Ascending aorta (tissue), 2 donors: Measurements from ENCODE around the gene ASAP2. TPM values are rescaled to one million over a fixed set of nuclear protein-coding genes. Genes with fewer than 3 reads are reported as not detected.

Experiments
- DNase-seq, 2 donors: peaks; one replicate each; pipeline ENCODE4 v3.0.0-alpha.2; 2019; ENCODE audit warnings: low spot score in 2 of 2
- H3K27ac ChIP-seq, 2 donors: fragments of 200-600 bp; sonication (generic); one replicate each; pipeline ENCODE4 v1.5.1; 2016 to 2017; ENCODE audit warnings: mild to moderate bottlenecking in 1 of 2
- H3K27me3 ChIP-seq: fragments of 200-600 bp; sonication (generic); one replicate; pipeline ENCODE4 v1.5.1; 2017
- H3K36me3 ChIP-seq, 2 donors: fragments of 200-600 bp; sonication (generic); one replicate each; pipeline ENCODE4 v1.5.1; 2016
- H3K4me1 ChIP-seq, 2 donors: fragments of 200-600 bp; sonication (generic); one replicate each; pipeline ENCODE4 v1.5.1; 2016 to 2017; ENCODE audit warnings: mild to moderate bottlenecking in 1 of 2
- H3K4me3 ChIP-seq, 2 donors: fragments of 200-600 bp; sonication (generic); one replicate each; pipeline ENCODE4 v1.5.1; 2016 to 2017; ENCODE audit warnings: mild to moderate bottlenecking in 1 of 2
- H3K9me3 ChIP-seq, 2 donors: fragments of 200-600 bp; sonication (generic); one replicate each; pipeline ENCODE4 v1.5.1; 2016
- CTCF ChIP-seq, 3 experiments: fragments of 200-600 bp in 2 of 3; fragments of 450-650 bp in 1 of 3; sonication (generic) in 2 of 3; IDR thresholded peaks; one replicate each; pipeline ENCODE4 v1.5.1; 2016 to 2019; ENCODE audit warnings: antibody characterized with exemption in 3 of 3, mild to moderate bottlenecking in 1 of 3, moderate library complexity in 1 of 3
- intact Hi-C: fragments of 100-400 bp; cut with DNase I; formaldehyde crosslinking; loops from one replicate; pipeline ENCODE4 v1.15.1; 2023
- total RNA-seq: library from RNA; depleted of rRNA; stranded (reverse); fragments of >200 nt; gene quantifications from one replicate; pipeline ENCODE4 v1.1.0, GENCODE V29; 2016

ASAP2 gene
- total RNA-seq, 1 donor from 2014 or later, result 56.9 TPM

GRCh38 chr2:9380702-9381628, 174.4 kb downstream of the ASAP2 start:
- DNase-seq, result peak in 1 of 2 donors; percentile 71
- Histone ChIP-seq H3K27me3 (no peaks in the 10 kb centered on the region), H3K4me1 (peaks cover 2 to 14% of the 10 kb centered on the region in 2 donors), H3K27ac (peak overlapping the region; percentile 30 to 61), H3K9me3 (no peaks in the 10 kb centered on the region), H3K36me3 (peaks cover 47 to 65% of the 10 kb centered on the region in 2 donors), H3K4me3 (no peak overlapping the region)
- intact Hi-C loops, result no loop called here
- no peak for TF ChIP-seq CTCF (IDR thresholded peaks at IDR 0.05)

- H3K4me3 ChIP-seq, result no peak overlapping the region
- no peaks in the 10 kb centered on the region for H3K27me3 ChIP-seq
- intact Hi-C loops, result no loop called here
- peaks cover 2 to 15% of the 10 kb centered on the region in 2 donors for H3K4me1 ChIP-seq
- H3K27ac ChIP-seq, result no peak overlapping the region
- no peaks in the 10 kb centered on the region for H3K9me3 ChIP-seq
- H3K36me3 ChIP-seq, result peaks cover 53 to 64% of the 10 kb centered on the region in 2 donors
- TF ChIP-seq CTCF (IDR thresholded peaks at IDR 0.05), result no peak
- no peak for DNase-seq
Observed at GRCh38 chr2:9382604-9383235, 176.1 kb downstream of the ASAP2 start.

GRCh38 chr2:9384521-9384920, 177.9 kb downstream of the ASAP2 start:
- DNase-seq, result no peak
- Histone ChIP-seq H3K4me3 (no peak overlapping the region), H3K36me3 (peaks cover 59 to 73% of the 10 kb centered on the region in 2 donors), H3K4me1 (peaks cover 0 to 2% of the 10 kb centered on the region in 2 donors), H3K9me3 (no peaks in the 10 kb centered on the region), H3K27ac (no peak overlapping the region), H3K27me3 (no peaks in the 10 kb centered on the region)
- intact Hi-C loops, result no loop called here
- no peak for TF ChIP-seq CTCF (IDR thresholded peaks at IDR 0.05)

- Histone ChIP-seq H3K27me3 (no peaks in the 10 kb centered on the region), H3K36me3 (peaks cover 61 to 85% of the 10 kb centered on the region in 2 donors), H3K9me3 (no peaks in the 10 kb centered on the region), H3K4me3 (no peak overlapping the region), H3K4me1 (peaks cover 0 to 2% of the 10 kb centered on the region in 2 donors), H3K27ac (no peak overlapping the region)
- intact Hi-C loops, result no loop called here
- DNase-seq, result no peak
- no peak for TF ChIP-seq CTCF (IDR thresholded peaks at IDR 0.05)
Observed at GRCh38 chr2:9385841-9386240, 179.2 kb downstream of the ASAP2 start.

- TF ChIP-seq CTCF (IDR thresholded peaks at IDR 0.05), result no peak
- Histone ChIP-seq H3K4me1 (peaks cover 0 to 2% of the 10 kb centered on the region in 2 donors), H3K36me3 (peaks cover 50 to 89% of the 10 kb centered on the region in 2 donors), H3K4me3 (no peak overlapping the region), H3K27ac (no peak overlapping the region), H3K9me3 (no peaks in the 10 kb centered on the region), H3K27me3 (no peaks in the 10 kb centered on the region)
- peak in 1 of 2 donors; percentile 54 for DNase-seq
- intact Hi-C loops, result no loop called here
Observed at GRCh38 chr2:9388199-9388681, 181.6 kb downstream of the ASAP2 start.
